Amygdala (tissue), 56 donors: Measurements from ENCODE around the gene KRT80.
A peak's percentile ranks its signal among the peaks of the same experiment; 100 is the strongest.

Experiments used
- DNase-seq, 56 donors: peaks; one replicate each; lab custom pipeline; 2025; lab: John Stamatoyannopoulos, UW

The KRT80 gene

DNA sequence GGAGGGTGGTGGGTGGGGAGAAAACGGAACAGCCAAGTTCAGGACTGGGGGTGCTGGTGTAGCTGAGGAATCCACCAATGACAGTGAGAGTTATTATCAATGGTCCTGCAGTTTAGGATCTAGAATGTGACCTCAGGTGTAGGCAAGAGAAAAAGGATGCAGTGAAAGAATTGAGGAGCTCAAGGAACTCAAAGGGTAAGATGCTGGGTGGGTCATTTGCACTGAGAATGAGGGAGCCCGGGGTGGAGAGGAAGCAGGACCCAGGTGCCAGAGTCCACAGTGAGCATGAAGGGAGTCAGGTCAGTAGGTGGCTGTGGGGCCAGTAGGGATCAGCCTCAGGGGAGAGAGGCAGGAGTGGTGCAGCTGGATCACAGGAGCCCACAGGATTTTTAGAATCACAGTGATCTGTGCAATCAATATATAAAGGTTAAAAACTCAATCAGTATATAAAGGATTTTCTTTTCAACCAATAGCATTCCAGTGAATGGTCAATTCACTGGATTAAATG, 38.1 kb upstream of the KRT80 start:
- no peak for DNase-seq

DNA sequence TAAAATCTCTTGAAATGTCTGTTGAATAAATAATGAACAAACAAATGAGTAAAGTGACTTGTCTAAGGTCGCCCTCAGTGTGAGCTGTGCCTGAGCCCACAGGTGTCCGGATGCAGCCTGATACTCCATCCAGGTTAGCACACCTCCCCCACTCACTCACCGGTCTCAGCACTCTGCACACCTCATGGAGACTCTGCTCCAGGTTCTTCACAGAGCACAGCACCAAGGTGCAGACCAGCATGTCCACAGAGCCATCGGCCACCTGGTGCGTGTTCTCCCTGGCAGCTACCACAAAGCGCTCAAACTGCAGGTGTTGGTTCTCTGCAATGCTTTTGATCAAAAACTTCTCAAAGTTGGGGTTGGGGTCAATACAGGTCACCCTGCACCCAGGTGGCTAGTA, 37.1 kb upstream of the KRT80 start:
- DNase-seq, result no peak

DNA sequence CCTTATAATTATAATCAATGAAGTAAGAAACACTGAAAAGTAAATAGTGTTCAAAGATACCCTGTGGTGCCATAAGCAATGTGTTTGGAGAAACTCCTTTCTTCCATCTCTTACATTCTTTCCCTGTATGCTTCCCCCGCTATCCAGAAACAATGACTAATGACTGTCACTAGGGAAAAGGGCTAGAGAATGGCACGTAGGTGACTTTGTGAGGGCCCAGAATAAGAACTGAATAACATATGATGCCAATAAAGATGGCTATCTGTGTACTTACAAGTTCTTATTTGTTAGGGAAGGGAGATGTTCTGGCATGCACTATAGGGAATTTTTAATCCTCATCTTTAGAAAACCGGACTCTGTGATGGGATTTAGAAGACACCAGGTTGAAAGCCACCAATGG, 36.6 kb upstream of the KRT80 start:
- DNase-seq, result no peak

DNA sequence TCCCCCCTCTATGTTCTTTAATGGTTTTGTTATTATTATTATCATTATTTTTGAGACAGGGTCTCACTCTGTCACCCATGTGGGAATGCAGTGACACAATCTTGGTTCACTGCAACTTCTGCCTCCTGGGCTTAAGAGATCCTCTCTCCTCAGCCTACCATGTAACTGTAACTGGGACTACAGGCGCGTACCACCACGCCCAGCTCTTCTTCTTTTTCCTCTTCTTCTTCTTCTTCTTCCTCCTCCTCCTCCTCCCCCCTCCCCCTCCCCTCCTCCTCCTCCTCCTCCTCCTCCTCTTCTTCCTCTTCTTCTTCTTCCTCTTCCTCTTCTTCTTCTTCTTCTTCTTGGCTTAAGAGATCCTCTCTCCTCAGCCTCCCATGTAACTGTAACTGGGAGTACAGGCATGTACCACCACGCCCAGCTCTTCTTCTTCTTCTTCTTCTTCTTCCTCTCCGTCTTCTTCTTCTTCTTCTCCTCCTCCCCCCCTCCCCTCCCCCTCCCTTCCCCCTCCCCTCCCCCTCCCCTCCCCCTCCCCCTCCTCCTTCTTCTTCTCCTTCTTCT, 35.9 kb upstream of the KRT80 start:
- no peak for DNase-seq

DNA sequence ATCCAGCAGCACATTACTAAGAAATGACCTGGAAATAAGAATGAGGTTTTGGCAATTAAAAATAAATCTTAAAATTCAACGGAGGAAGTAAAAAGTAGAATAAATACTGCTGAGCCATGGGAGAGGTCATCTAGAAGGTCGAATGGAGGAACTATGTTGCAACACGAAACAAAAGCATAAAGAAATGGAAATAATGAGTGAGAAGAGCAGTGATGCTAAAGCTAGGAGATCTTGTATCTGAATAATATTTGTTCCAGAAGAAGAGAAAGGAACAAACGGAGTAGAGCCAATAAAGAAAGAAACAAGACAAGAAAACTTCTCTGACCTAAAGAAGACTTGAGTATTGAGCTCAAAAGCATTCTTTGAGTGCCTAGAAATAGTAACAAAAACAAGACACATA, 34.6 kb upstream of the KRT80 start:
- no peak for DNase-seq

DNA sequence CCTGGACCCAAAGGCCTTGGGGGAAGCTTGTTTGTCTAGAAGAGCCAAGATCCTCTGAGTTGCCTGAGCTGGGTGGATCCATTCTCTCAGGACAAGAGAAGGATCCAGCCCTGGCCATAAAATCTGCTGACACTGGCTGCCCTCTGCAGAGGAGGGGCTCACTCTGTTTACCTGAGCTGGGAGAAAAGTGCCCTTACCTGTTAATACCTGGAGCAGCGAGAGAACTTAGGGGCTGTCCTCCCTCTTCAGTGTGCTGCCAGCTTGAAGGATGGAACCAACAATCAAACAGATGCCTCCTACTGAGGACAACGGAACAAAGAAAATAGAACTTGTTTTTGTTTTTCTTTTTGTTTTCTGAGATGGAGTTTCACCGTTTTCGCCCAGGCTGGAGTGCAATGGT, 33.9 kb upstream of the KRT80 start:
- DNase-seq, result no peak

DNA sequence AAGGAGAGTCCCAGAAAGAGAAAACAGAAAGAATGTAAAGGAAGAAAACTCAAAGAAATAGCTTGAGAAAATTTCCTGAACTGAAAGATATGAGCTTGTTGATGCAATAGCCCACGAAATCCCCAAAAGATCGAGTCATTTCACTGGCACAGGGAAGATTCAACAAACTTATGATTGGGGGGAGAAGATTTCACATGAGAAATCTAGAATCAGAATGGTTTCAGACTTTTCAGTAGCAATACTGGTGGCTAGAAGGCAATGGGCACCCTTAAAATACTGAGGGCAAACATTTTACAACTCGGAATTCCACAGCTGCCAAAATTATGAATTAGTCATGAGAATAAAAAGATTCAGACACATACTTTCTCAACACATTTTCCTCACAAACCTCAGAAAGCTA, 32.3 kb upstream of the KRT80 start:
- no peak for DNase-seq

DNA sequence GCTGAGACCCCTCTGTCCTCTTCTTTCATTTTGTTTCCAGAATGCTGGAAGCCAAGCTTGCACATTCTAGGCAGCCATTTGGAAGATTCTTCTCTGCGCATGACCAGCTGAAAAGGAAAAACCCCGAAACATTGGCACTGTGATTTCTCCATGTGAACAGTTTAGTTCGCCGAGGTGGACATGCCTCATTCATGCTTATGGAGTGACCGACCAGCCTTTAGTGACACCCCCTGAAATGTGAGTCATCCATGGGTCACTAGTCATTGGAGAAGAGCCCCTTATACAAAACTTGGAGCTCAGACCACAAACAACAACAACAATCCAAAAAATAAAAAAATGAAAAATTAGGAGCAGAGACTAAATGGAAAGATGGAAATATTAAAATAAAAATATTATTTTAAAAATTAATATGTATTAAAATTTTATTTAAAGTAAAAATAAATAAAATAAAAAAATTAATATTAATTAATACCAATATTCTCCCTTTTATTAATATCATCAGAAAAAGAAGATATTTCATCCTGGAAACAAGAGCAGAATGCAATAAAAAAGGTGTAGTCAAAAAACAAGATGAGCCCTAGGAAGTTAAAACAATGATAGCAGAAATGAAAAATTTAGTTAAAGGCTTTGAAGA, 31.7 kb upstream of the KRT80 start:
- DNase-seq, result no peak

DNA sequence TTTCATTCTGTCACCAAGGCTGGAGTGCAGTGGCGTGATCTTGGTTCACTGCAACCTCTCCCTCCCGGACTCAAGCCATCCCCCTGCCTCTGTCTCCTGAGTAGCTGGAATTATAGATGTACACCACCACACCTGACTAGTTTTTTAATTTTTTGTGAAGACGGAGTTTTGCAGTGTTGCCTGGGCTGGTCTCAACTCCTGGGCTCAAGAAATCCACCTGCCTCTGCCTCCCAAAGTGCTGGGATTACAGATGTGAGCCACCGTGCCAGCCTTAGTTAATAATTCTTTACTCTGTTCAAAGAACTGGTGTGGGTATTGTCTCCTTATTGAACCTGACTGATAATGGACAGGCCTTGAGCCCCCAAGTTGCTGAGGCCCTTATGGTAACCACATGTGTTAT, 30.9 kb upstream of the KRT80 start:
- no peak for DNase-seq

DNA sequence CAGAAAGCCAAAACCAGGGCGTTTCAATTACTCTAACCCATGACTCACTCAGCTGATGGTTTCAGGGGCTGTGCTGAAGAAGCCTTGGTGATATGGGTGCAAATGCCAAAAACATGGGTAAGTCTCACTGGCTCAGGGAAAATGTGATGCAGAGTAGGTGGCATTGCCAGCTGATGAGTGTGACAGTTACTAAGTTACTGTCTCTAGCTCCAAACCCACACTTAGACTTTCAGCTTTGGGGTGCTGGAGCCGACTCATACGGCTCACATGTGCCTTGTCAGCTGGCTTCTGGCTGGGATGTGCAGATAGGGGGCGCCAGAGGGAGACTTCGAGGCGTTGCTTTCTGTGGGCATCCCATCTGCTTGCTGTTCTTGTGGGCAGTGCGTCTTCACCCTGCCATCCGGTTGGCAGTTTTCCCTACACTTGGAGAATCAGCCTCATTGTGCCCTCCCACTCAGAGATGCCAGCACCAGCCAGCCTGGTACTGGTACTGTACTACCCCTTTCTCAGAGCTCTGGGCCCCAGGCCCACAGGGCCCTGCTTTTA, 30.2 kb upstream of the KRT80 start:
- peak in 31 of 56 donors; percentile 12 to 74 (median 51) for DNase-seq

DNA sequence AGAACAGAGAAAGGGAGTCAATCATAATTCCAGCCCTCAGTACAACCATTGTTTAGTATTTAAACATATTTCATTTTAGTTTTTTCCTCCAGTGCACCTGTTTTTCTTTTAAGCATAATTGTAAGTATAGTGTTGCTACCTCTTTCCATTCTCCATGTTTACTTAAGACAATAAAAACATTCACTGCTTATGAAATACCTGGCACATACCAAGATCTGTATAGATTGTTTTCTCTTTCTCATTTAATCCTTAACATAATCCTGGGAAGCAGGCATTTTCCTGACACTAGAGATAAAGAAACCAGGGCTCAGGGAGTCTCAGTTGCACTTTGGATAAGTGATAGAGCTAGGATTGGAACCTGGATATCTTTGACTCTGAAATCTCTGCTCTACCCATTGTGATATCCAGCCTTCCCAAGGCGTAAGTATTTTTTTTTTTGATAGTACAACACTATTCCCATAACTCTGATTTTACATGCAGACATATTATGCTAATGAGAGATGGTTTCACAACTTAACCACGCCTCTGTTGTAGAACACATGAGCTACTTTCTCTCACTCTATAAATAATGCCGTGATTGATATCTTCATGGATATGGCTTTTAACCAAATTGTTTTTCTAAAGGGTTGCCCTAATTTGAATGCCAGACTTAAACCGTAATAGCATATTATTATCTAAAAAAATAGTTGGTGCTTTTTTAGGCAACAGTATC, 29.4 kb upstream of the KRT80 start:
- no peak for DNase-seq

DNA sequence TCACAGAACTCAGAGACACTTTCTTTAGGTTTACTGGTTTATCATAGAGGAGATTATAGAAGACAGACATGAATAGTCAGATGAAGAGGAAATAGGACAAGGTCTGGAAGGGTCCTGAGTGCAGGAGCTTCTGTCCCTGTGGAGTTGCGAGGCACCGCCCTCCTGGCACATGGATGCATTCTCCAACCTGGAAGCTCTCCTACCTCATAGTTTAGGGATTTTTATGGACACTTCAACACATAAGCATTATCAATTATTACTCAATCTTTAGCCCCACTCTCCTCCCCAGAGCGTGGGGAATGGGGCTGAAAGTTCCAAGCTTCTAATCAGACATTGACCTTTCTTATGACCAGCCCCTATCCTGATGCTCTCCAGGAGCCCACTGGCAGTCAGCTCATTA, 28.7 kb upstream of the KRT80 start:
- no peak for DNase-seq

DNA sequence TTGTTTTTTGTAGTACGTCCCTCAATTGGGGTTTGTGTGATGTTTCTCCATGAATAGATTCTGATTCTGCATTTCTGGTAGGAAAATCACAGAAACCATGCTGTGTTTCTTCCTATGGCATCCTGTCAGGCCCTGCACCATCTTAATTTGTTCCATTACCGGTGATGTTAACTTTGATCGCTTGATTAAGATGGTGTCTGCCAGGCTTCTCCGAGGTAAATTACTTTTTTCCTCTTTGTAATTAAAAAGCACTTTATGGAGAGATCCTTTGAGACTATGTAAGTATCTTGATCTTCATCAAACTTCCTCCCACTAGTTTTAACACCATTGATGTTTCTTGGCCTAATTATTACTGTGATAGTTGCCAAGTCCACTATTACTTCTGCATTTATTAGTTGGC, 26.2 kb upstream of the KRT80 start:
- DNase-seq, result no peak

DNA sequence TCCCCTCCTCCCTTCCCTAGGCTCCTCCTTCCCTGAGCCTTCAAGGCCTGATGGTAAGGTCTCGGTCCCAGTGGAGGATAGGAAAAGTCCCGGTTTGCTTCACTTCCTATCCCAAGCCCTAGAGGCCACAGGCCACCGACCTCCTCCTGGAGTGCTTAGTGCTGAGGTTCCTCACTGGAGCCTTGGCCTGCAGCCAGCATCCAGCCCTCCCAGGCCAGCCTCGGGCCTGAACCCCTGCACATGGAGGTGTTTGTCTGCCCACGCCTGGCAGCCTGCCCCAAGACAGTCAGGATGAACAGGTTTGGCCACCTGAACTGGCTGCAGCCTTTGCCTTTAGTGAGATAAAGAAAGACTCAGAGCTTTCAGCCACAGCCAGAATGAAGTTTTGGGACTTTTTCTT, 25.4 kb upstream of the KRT80 start:
- DNase-seq, result peak in 1 of 56 donors; percentile 29

DNA sequence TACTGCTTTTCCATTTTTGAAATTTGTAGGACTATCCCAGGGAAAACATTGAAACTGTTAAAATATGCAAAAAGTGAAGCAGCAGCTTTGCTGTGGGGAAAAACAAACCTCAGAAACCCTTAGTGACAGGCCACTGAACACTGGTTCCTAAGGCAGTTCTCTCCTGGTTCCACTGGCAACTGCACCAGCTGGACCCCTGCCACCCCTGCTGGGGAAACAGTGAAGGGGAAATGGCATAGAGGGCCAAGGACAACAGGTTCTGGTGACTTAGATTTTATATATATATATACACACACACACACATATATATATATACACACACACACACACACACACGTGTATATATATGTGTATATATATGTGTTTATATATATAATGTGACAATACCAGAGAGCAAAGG, 25.0 kb upstream of the KRT80 start:
- DNase-seq, result peak in 7 of 56 donors; percentile 9 to 42 (median 16)

DNA sequence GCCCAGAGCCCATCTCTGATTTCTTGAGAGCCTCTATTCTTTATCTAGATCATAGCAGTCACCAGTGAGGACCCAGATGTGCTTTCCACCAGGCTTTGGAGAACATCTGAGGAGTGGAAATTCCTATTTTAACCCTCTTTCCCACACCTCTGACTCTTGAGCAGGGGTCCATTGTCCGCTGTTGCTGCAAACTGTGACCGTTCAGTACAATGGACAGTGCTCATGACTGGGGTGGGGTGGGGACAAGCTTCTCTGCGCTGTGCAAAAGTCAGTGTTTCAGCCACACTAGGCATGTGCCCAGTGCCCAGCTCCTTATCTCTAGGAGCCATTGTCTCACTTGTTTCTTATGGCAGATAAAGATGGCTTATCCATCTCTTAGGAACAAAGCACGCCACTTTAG, 24.3 kb upstream of the KRT80 start:
- DNase-seq, result no peak

DNA sequence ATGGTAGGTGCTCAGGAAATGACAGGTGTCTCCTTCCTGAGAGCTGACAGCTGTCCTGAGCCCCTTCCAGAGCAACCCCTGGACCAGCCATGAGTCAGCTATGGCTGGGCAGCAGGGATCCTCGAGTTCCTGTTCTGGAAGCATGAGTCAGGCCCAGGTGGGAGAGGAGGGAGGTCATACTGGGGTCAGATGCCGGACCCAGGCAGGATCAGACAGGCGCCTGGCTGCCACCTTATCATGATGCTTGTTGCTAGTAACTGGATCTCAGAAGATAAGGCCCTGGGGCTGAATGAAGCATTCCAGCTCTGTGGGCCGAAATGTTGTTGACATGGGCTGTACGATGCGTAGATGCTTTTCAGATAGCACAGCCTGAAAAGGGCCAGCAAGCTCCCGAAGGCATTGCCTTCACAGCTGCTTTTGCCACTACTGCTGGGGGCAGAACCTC, 23.8 kb upstream of the KRT80 start:
- DNase-seq, result no peak

DNA sequence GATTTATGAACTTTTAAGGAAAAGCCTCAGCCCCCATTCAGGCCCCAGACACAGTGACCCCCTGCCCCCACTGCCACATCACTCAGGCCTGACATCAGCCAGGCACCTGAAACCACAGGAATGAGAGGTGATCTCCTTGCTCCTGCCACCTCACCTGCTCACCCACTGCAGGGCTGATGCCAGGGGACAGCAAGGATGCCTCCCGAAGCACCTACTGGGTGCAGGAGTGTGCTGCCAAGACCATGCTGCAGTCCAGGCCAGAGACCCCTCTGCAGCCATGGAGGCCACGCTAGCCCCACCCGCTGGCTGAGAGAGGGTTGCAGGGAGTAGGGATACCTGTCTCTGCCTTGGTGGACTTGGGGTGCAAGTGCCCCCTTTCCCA, 22.6 kb upstream of the KRT80 start:
- DNase-seq, result no peak

DNA sequence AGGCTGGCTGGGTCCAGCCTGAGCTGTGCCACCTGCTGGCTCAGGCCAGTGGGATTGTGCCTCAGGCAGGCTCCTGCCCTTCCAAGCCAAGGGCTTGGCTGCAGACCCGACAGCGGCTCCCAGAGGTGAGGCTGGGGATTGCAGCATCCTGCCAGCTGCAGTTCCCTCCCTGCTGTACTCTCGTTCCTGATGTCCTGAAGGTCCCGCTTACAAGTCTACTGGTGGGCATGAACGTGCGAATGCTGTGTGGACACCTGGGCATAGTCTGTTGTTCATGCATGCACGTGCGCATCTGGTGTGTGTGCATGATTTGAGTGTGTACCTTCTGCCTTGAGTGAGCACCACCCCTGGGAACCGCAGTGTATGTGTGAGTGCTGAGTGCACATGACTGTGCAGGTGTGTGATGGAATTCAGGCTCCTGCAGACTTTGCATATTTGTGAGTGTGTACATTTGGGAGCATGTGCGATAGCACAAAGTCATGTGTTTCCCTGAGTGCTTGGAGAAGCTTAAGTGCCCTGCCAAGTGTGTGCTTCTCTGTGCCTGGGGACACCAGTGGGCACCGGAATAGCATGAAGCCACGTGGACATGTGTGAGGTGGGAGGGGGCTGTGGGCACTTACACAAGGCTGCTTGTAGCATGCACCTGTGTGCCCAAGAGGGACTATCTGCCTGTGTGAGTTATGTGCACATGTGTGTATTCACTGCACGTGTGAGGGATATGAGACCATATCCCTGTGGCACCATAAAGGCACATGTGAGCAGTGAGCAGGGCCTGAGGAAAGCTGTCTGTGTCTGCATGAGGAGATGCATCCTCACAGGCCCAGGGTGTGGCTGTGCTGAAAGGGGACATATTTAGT, 22.0 kb upstream of the KRT80 start:
- DNase-seq, result peak in 43 of 56 donors; percentile 10 to 68 (median 39)

DNA sequence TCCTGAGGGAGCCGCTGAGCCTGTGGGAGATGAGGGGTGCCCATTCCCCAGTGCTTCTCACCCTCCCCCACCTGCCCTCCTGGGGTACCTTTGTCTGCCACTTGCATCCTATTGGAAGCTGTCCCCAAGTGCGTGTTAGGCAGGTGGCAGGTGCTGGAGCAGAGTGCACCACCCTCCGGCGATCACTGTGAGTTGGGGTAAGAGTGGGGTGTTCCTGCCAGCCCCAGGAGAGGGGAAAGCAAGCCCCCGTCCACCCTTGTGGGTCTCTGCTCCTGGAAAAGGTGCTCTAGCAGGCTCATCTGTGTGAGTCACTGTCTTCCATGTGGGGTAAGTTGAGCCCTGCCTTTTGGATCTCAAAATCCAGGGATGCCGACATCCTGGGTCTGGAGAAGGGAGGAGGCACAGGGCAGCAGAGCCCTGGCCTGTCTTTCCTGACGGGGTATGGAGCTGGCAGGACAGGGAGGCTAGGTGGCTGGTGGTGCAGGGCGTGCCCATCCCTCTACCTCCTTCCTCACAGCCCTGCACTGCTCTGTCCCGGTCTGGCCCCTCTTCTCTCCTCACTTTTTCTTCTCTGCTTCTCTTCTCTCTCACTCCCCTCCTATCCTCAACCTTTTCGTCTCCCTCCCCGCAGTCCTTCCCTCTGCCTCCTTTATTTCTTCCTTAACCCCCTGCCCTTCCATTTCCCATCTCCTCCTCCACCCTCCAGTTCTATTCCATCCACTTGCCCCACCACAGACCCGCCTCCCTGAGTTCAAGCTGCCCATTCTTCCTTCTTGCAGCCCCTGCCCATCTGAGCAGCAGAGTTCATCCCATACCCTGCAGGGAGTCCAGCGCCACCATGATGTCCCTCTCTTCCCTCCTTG, 21.1 kb upstream of the KRT80 start:
- DNase-seq, result no peak
